GM12878 (cell line): ENCODE data around the gene CACNA2D3.

Experiments used
- CHD4 ChIP-seq: fragments of 200-600 bp; sonication (generic); IDR thresholded peaks from 2 replicates; pipeline ENCODE4 v1.6.1; 2016; ENCODE audit warnings: mild to moderate bottlenecking
- NR2C2 ChIP-seq: IDR thresholded peaks from 2 replicates; pipeline ENCODE4 v1.6.1; 2011; ENCODE audit warnings: borderline replicate concordance, low read depth; ENCODE audit not compliant: control insufficient read depth, insufficient read length

DNA sequence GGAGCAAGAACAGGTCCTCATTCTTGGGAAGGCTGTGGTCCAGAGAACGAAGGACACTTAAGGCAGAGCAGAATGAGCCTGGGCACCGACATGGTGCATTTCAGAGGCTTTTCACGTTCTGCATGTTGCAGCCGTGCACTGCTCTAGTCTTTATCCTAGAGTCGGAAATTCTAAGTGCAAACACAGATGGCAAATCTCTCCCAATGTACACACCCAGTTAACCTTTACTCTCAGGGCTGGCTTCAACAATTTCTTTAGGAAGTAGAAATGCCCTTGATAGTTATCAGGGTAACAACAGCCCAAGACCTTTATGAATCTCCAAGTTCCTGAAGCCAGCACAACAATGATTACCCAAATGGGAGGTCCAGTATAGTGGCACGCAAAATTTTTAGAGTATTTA, 844.6 kb downstream of the CACNA2D3 start:
- no peak for TF ChIP-seq CHD4
- no peak for TF ChIP-seq NR2C2
